HCT116 (cell line): ENCODE data around the gene PKP3.

Experiments used
- ATF3 ChIP-seq: IDR thresholded peaks from 2 replicates; pipeline ENCODE4 v1.6.1; 2012
- CEBPB ChIP-seq: IDR thresholded peaks from 2 replicates; pipeline ENCODE4 v1.6.1; 2012; ENCODE audit warnings: low read depth
- CTCF ChIP-seq, 3 experiments: fragments of 200-600 bp in 1 of 3; sonication (generic) in 1 of 3; IDR thresholded peaks in 2 of 3; conservative IDR thresholded peaks in 1 of 3; 2 replicates each; pipeline ENCODE4 v1.5.1; 2012 to 2017; ENCODE audit warnings: low read depth in 2 of 3, low read length in 2 of 3, antibody characterized with exemption in 1 of 3, borderline replicate concordance in 1 of 3, control low read depth in 1 of 3, mild to moderate bottlenecking in 1 of 3, mixed read lengths in 1 of 3, mixed run types in 1 of 3, moderate library complexity in 1 of 3; ENCODE audit not compliant: insufficient read depth in 1 of 3
- EGR1 ChIP-seq: IDR thresholded peaks from 2 replicates; pipeline ENCODE4 v1.6.1; 2012; ENCODE audit warnings: low read depth
- EZH2 ChIP-seq: fragments of 200-600 bp; sonication (generic); IDR thresholded peaks from 2 replicates; pipeline ENCODE4 v1.6.1; 2017; ENCODE audit warnings: antibody characterized with exemption, mixed run types
- JUND ChIP-seq: IDR thresholded peaks from 2 replicates; pipeline ENCODE4 v1.6.1; 2012
- POLR2A ChIP-seq: IDR thresholded peaks from 2 replicates; pipeline ENCODE4 v1.7.0; 2011; ENCODE audit warnings: borderline replicate concordance; ENCODE audit not compliant: insufficient read depth, insufficient read length; ENCODE audit errors: extremely low read depth
- RAD21 ChIP-seq: IDR thresholded peaks from 2 replicates; pipeline ENCODE4 v1.6.1; 2012; ENCODE audit warnings: low read depth, mild to moderate bottlenecking
- REST ChIP-seq: IDR thresholded peaks from 2 replicates; pipeline ENCODE4 v1.6.1; 2012; ENCODE audit warnings: low read depth
- SRF ChIP-seq: IDR thresholded peaks from 2 replicates; pipeline ENCODE4 v1.6.1; 2012; ENCODE audit warnings: low read depth
- TCF7L2 ChIP-seq: IDR thresholded peaks from 2 replicates; pipeline ENCODE4 v1.7.0; 2011; ENCODE audit warnings: borderline replicate concordance, inconsistent platforms; ENCODE audit not compliant: insufficient read depth, insufficient read length; ENCODE audit errors: extremely low read depth
- YY1 ChIP-seq: IDR thresholded peaks from 2 replicates; pipeline ENCODE4 v1.6.1; 2011; ENCODE audit warnings: low read length, low read depth, moderate library complexity, mild to moderate bottlenecking; ENCODE audit not compliant: insufficient replicate concordance; ENCODE audit errors: extremely low read depth

- TF ChIP-seq POLR2A (no peak), ATF3 (no peak), CTCF (IDR thresholded peaks at IDR 0.05 in 2 of 3, conservative IDR thresholded peaks at IDR 0.05 in 1 of 3; ENCODE audit: borderline replicate concordance in 1 of 3, insufficient read depth in 1 of 3, low read depth in 2 of 3, low read length in 2 of 3) (no peak), JUND (no peak), RAD21 (no peak), YY1 (no peak), TCF7L2 (no peak), REST (no peak), EGR1 (no peak), EZH2 (no peak), CEBPB (no peak), SRF (no peak)
Measured at GRCh38 chr11:433111-433510, 39.1 kb downstream of the PKP3 start.
